LoVo (cell line): Measurements from ENCODE around the gene WDR38.

Experiments
- DNase-seq: peaks from one replicate; pipeline ENCODE4 v3.0.0-alpha.2; 2016; ENCODE audit warnings: low spot score

The WDR38 gene, protein sequence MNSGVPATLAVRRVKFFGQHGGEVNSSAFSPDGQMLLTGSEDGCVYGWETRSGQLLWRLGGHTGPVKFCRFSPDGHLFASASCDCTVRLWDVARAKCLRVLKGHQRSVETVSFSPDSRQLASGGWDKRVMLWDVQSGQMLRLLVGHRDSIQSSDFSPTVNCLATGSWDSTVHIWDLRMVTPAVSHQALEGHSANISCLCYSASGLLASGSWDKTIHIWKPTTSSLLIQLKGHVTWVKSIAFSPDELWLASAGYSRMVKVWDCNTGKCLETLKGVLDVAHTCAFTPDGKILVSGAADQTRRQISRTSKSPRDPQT

DNA sequence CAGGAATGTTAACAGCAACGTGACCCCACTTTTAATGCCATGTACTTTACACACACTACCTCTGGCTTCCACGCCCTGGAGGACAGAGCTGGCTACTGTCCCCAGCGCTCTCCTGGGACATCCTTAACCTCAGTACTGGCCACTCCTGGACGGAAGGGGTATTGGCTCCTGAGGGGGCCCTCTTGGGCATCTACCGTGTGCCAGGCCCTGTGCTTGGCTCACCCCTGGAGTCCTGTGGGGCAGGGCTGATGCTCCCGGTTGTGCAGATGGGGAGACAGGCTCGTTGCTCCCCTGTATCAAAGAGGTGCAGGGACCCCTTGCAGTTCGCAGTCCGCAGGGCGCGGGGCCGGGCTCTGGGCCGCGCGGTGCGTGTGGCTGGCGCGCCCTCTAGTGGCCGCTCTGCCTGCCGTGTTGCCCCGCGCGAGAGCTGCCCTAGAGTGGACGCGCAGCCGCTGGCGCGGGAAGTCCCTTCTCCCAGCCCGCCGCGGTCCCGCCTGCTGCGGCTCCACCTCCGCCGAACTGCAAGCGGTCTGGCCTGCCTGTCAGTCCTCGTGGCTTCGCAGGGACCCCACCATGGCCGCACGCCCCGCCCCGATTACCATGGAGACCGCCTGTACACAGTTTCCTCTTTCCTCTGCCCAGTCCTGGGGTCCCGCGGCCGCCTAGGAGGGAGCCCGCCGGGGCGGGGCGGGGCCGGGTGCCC is at the start of gene WDR38:
Gene WDR38, plus strand, starts transcription at position 632 of the 703 bp plus-strand sequence. CDS start 72 bp downstream, outside the sequence.
- DNase-seq = peak; percentile 84

DNA sequence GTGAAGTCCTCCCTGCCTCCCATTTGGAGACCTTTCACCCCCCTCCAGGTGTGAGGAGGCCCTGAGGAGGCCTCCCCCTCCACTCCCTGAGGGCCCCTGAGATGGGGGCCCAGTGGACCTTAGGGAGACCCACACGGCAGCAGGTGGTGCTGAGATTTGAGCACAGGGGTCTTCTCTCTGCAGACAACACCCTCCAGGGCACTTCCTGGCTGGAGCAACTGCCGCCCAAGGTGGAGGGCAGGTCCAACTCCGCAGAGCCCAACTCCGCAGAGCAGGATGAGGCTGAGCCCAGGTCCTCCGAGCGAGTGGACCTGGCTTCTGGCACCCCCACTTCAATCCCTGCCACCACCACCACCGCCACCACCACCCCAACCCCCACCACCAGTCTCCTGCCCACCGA is 49.3 kb upstream of the WDR38 start:
- no peak for DNase-seq

DNA sequence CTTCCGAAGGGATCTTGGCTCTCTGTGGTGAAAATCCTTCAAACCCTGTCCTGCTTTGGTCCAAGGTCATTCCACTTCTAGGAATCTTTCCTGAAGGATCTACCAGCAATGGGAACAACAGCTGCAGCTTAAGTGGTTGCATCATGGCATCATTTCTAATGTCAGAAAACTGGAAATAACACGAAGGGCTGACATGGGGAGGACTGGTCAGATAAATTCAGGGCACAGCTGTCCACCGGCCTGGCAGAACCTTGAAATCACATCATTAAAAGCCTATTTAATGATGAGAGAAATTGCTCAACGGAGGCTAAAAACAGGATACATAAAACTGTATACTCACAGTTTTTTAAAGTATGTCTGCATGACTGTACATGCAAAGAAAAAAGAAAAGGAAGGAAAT is 48.1 kb upstream of the WDR38 start:
- no peak for DNase-seq

DNA sequence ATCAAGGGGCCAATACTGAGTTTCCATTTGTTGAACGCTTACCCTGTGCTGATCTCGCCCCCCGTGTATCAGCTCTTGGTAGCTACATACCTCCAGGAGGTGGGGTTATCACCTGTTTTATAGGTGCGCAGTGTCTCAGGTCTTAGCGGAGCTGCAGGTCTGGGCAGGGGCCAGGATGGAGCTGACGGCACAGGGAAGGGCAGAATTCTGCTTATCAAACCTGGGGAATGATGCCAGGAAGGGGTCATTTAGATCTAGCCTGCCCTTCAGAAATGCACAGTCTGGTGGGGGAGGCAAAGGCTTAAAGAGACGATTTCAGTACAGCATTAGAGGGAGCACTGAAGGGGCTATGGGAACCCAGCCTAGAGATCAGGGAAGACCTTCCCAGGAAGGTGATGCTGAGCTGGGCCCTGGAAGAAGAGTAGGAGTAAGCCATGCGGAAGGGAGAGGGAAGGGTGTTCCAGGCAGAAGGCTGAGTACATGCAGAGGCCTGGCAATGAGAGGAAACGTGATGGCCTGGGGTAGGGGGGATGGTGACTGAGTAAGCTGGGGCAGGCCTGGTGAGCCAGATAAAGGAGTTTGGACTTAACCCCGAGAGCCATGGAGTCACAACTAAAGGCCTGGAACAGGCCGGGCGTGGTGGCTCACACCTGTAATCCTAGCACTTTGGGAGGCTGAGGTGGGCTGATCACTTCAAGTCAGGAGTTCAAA is 44.9 kb upstream of the WDR38 start:
- DNase-seq = no peak

DNA sequence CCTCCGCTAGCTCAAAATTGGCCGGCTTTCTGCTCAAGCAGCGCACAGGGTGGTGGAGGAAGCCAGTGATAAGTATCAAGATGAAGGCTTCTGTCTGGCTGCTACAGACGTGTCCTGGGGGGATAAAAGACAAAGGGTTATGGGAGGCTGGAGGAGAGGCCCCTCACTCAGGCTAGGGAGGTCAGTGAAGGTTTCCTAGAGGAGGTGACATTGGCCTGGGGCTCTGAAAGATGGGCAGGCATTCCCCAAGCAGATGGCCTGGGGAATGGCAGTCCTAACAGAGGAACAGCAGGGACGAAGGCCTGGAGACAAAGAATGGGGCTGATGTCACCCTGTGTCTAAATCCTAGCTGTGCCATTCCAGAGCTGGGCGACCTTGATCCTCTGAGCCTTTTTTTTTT is 44.0 kb upstream of the WDR38 start:
- DNase-seq = no peak

DNA sequence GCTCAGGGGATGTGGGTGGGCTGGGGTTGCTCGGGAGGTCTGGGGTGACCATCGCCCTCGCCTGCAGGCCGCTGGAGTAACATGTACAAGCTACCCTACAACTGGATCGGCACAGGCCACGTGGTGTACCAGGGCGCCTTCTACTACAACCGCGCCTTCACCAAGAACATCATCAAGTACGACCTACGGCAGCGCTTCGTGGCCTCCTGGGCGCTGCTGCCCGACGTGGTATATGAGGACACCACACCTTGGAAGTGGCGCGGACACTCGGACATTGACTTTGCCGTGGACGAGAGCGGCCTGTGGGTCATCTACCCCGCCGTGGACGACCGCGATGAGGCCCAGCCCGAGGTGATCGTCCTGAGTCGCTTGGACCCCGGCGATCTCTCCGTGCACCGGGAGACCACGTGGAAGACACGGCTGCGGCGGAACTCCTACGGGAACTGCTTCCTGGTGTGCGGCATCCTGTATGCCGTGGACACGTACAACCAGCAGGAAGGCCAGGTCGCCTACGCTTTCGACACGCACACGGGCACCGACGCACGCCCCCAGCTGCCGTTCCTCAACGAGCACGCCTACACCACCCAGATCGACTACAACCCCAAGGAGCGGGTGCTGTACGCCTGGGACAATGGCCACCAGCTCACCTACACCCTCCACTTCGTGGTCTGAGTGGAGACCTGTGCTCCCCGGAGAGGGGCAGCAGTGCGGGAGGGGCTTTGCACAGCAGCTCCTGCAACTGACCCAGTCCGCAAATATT is 43.3 kb upstream of the WDR38 start:
- no peak for DNase-seq

DNA sequence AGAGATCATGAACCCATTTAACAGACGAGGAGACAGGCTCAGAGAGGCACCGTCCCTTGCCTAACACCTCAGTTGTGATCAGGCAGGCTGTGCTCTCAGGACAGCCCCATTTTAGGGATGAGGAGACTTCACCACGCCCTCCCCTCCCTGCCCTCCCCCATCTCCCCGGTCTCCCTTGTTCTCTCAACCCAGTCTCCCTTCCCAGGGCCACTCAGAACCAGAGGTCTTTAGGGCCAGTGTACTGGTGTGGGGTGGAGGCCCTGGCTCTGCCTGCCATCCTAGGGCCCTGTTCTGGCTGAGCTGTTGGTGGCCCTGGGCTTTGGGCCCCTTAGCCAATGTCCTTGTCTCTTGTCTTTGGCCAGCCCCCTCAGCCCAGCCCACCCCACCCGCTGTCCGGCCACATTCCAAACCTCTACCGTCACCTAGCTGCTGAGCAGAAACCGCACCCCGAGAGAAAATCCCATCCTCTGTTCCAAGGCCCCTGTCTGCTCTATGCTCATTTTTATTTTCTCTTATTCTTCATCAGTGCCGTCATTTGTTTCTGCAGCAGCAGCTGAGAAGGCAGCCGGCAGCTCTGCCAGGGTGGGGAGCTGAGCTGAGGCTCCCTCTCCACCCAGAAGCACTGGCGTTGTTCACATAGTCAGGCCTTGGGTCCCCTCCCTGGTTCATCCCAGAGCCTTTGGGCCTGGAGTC is 42.5 kb upstream of the WDR38 start:
- peak; percentile 69 for DNase-seq

DNA sequence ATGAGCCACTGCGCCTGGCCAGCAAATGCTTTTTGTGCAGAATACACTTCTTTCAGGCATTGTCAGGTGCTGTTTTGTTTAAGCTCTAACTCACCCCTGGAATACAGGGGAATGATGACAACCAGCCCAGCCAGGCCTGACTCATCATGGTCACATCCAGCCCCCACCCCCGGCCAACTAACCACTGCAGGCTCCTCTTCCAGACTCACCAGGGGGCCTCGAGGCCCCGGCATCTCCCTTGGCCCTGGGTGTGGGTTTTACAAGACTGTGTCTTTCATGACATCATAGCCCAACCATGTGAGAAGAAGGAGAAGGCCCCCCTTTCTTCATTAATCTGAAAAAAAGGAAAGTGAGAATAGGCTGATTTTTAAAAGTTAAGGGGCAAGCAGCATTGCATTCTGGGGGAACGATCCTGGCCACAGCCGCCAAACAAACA is 40.8 kb upstream of the WDR38 start:
- DNase-seq = peak; percentile 82

DNA sequence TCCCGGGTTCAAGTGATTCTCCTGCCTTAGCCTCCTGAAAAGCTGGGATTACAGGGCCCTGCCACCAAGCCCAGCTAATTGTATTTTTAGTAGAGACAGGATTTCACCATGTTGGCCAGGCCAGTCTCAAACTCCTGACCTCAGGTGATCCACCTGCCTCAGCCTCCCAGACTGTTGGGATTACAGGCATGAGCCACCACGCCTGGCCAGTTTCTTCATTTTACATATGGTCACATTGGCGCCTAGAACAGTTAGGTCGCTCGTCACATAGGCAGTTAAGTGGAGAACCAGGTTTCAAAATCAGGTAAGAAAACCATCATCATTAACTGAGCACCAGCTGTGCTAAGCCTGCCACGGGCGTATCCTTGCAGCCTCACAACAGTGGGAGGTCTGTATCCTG is 40.2 kb upstream of the WDR38 start:
- no peak for DNase-seq

DNA sequence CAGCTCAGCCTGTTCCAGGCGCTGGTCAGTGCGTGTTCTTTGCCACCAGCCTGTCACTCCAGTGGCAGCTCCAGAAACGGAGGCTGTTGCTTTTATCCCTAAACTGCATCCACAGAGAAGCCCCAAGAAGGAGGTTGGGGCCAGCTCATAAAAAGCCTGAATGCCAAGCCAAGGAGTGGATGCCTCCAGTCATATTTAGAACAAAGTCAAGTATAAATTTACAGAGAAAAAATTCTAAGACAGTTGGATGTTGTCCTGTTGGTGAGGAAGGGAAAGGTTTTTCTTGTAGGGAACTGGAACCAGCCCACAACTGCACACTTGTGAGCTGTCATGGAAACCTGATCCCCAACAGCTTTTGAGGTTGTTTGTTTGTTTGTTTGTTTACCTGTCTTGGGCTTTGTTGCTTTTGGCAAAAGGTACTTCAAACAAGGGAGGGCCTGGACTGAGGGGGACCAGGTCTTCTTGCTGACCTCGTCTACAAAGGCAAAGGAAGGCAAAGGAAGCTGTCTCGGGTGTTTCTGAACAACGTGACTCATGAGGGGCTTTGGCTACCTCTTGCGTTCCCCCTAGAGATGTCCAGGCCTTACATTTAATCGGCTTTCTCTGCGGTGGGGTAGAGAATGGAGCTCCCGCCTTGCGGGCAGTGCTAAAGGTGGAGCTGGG is 39.6 kb upstream of the WDR38 start:
- DNase-seq = no peak

DNA sequence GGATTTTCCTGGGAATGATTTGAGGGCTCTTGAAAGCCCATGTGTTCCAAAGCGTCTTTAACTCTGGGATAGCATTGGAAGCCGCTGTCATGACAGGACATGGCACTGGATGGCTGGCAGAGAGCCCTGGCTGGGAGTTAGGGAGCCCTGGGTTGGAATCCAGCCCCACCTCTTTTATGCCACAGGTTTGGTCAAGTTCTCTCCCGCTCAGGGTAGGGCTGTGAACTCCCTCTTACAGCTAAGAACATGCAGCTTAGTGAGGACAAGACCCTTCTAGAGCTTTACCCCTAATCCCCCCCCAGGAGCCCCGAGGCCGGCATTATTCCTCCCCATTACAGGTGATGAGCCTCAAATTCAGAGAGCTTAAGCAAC is 39.1 kb upstream of the WDR38 start:
- DNase-seq = peak; percentile 29

DNA sequence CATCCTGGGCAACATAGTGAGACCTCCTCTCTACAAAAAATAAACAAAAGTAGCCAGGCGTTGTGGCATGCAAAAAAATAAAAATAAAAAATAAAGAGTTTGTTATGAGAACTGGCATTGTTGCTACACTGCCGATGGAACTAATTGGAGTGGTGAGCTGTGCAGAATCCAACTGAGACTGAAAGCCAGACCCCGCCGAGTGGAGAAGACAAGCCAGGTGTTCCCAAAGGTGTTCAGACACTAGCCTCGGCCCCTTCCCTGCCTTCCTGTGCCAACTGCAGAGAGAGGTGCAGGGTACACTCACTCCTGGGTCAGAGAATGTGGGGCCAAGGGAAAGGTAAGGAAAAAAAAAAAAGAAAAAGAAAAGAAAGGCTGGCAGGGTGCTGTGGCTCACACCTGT is 37.7 kb upstream of the WDR38 start:
- no peak for DNase-seq

DNA sequence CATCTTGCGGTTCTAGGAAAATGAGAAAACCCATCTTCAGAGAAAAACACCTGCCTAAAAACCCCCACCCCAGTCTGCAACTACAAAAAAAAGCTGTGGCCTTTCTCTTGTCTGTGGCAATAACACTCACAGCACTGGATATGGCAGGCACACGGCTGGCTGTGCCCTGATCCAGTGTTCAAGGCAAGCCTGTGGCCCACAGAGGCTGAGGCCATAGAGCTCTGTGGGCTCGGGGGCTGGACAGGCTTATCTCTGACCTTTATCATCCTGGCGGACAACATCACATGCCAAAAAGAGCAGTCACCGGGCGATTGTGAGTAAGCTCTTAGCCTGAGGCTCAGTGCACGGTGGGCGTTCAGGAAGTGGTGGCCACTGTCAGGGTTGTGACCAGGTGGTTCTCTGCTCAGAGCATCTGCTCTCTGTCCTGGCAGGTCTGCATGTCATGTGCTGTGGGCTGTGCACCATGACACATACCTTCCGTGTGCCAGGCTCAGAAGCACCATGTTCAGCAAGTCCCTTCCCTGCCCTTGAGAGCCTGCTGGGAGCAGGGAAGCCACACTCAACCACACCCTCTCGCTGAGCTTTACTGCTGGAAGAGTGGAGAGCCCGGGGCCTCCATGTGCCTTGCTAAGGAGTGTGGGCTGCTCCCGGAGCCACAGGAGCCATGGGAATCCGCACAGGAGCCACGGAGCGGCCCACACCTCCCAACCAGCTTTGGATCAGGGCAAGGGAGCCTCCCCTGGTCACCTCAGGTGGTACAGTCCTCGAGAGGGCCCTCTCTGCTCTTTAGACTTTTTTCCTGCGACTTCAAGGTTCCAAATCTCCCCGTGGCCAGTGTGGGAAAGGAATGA is 34.6 kb upstream of the WDR38 start:
- peak; percentile 71 for DNase-seq

DNA sequence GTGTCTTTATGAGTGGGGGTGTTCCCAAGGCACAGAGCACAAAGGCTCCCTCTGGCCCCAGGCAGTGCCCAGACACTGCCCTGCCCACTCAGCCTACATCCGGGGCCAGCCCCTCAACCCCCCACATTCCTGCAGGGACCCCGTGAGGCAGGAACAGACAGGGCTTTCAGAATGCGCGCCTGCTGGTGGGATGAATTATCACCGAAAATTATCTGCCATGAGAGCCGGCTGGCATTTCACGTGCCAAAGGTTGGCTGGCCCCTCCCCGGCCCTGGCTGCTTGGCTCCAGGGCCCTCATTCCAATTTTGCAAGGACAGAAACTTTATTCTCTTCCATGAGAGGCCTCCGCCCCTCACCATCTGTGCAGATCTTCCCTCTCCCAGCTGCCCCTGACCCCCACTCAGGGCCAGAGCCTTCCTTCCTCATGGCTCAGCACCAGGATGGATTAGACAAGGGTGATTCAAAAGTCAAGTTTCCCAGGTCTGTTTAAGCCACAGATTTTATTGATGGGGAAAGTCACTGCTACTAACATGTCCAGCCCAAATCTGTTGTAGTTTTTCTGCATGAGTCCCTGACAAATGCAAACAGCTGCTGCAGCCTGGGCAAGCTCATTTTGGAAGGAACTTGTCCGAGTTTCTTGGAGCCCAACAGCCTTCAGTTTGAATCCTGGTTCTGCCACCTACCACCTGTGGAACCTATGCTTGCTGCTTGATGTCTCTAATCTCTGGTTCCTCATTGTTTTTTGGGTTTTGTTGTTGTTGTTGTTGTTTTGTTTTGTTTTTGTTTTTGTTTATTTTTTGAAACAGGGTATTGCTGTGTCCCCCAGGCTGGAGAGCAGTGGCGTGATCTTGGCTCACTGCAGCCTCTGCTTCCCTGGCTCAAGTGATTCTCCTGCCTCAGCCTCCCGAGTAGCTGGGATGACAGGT is 32.3 kb upstream of the WDR38 start:
- no peak for DNase-seq

DNA sequence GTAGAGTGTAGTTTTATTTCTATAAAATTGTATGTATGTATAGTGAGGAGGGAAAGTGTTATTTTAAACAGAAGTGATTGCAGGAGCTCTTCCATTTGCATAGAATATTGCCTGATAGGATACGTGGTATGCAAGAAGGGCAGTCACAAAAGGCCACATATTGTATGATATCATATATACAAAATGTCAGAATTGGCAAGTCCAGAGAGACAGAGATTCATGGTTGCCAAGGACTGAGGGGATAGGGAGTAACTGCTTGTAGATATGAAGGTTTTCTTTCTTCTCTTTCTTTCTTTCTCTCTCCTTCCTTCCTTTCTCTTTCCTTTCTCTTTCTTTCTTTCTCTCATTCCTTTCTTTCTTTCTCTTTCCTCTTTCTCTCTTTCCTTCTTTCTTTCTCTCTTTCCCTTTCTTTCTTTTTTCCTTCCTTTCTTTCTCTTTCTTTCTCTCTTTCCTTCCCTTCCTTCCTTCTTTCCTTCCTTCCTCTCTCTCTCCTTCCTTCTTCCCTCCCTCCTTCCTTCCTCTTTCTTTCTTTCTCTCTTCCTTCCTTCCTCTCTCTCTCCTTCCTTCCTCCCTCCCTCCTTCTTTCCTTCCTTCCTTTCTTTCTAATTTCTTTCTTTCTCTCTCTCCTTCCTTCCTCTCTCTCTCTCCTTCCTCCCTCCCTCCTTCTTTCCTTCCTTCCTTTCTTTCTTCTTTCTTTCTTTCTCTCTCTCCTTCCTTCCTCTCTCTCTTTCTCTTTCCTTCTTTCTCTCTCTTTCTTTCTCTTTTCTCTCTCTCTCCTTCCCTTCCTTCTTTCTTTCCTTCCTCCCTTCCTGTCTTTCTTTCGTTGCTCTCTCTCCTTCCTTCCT is 24.5 kb upstream of the WDR38 start:
- DNase-seq = no peak

DNA sequence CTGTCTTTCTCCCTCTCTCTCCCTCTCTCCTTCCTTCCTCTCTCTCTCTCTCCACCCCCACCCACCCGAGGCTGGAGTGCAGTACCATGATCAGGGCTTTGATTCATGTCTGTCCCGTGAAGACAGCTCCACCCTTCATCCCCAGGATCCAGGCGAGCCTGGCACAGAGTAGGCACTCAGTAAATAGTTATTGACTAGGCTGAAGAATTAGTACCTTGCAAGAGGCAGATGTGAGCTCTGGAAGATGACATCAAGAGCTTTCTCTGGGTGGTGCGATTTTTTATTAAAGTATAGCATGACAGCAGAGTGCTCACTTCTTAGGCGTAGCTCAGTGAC is 24.0 kb upstream of the WDR38 start:
- DNase-seq = no peak

DNA sequence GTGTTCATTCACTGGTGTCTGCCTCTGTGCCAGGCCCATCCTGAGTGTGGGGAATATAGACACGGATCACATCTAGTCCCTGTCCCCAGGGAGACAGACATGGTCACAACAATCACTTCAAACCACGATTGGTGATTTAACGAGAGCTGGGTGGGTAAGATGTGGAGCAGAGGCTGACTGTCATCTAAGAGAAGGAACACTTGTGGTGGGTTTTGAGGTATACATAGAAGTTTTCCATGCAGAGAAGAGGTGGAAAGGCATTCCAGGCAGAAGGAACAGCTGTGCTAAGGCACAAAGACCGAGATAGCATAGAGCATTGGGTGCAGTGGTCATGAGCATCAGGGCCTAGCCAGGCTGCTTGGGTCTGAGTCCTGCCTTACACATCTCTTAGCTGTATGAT is 22.7 kb upstream of the WDR38 start:
- no peak for DNase-seq

DNA sequence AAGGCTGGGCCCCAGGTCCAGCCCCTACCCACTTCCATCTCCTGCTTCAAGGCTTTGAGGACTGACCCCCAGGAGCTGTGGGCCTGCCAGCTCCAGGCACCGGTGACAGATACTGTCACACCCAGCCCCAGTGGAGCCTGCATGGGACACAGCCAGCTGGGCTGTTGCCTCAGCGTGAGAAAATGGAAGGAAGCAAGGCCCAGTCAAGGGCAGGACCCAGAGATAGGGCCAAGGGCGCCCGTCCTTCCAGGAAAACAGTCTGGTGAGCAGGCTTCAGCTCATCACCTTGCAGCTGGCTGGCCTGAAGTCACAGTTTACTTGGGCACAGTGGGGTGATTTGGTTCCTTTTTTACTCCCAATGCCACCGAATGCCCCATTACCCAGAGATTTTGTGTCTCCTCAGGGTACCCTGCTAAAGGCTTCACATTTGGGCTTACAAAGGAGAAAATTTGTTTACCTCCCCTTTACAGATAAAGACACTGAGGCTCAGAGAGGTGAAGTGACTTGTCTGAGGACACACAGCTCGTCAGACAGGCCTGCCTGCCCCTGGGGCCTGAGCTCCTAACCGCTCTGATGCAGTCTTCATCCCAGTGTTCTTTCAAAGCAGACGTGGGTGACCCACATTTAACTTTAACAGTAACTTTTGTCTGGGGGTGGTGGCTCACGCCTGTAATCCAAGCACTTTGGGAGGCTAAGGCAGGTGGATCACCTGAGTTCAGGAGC is 21.5 kb upstream of the WDR38 start:
- DNase-seq = no peak
